Prostate gland (tissue), 2 donors: Measurements from ENCODE around the gene KCNH2. TPM values are rescaled to one million over a fixed set of nuclear protein-coding genes. Genes with fewer than 3 reads are reported as not detected.

Source experiments
- DNase-seq: peaks from one replicate; pipeline ENCODE4 v3.0.0-alpha.2; 2019; ENCODE audit warnings: low spot score
- H3K27ac ChIP-seq, 2 donors: fragments of 200-600 bp; sonication (generic); 2 replicates each; pipeline ENCODE4 v1.5.1; 2017 to 2019
- H3K27me3 ChIP-seq: fragments of 200-600 bp; sonication (generic); replicated peaks from 2 replicates; pipeline ENCODE4 v1.5.1; 2019; ENCODE audit not compliant: insufficient read depth
- H3K36me3 ChIP-seq, 2 donors: fragments of 200-600 bp; sonication (generic); 1 replicate in 1 of 2; 2 replicates in 1 of 2; pipeline versions ENCODE4 v1.5.1 to v1.8.1; 2017 to 2019
- H3K4me1 ChIP-seq: fragments of 200-600 bp; sonication (generic); replicated peaks from 2 replicates; pipeline ENCODE4 v1.5.1; 2019
- H3K4me3 ChIP-seq, 2 donors: fragments of 200-600 bp; sonication (generic); 2 replicates each; pipeline ENCODE4 v1.5.1; 2017 to 2019
- H3K9me3 ChIP-seq: fragments of 200-600 bp; sonication (generic); 2 replicates; pipeline ENCODE4 v1.5.1; 2017
- POLR2A ChIP-seq: fragments of 450-650 bp; IDR thresholded peaks from one replicate; pipeline ENCODE4 v1.6.1; 2016; ENCODE audit warnings: antibody characterized with exemption, mild to moderate bottlenecking
- POLR2AphosphoS5 ChIP-seq: sonication (generic); formaldehyde crosslinking; IDR thresholded peaks from one replicate; pipeline ENCODE4 v1.6.1; 2017; ENCODE audit warnings: antibody characterized with exemption
- WGBS: methylation state at CpG from one replicate; pipeline ENCODE4 v1.1.5; 2018; 5-methylcytosine and 5-hydroxymethylcytosine counted together
- intact Hi-C: fragments of 100-400 bp; cut with DNase I; formaldehyde crosslinking; loops from one replicate; pipeline ENCODE4 v1.14.2; 2022
- total RNA-seq, 2 donors: library from RNA; depleted of rRNA; stranded (reverse); fragments of >200 nt; gene quantifications; one replicate each; pipeline ENCODE4 v1.1.0, GENCODE V29; 2016
- TF ChIP-seq, protein P1 (sequence below), 4 experiments: fragments of 200-600 bp in 2 of 4; fragments of 450-650 bp in 2 of 4; sonication (generic) in 2 of 4; IDR thresholded peaks; 1 replicate in 3 of 4; 2 replicates in 1 of 4; pipeline ENCODE4 v1.5.1; 2016 to 2019; ENCODE audit warnings: antibody characterized with exemption in 4 of 4, mild to moderate bottlenecking in 2 of 4, moderate library complexity in 2 of 4

KCNH2 gene
- total RNA-seq, 2 donors from 2014 or later = 10.1 to 184 TPM

DNA sequence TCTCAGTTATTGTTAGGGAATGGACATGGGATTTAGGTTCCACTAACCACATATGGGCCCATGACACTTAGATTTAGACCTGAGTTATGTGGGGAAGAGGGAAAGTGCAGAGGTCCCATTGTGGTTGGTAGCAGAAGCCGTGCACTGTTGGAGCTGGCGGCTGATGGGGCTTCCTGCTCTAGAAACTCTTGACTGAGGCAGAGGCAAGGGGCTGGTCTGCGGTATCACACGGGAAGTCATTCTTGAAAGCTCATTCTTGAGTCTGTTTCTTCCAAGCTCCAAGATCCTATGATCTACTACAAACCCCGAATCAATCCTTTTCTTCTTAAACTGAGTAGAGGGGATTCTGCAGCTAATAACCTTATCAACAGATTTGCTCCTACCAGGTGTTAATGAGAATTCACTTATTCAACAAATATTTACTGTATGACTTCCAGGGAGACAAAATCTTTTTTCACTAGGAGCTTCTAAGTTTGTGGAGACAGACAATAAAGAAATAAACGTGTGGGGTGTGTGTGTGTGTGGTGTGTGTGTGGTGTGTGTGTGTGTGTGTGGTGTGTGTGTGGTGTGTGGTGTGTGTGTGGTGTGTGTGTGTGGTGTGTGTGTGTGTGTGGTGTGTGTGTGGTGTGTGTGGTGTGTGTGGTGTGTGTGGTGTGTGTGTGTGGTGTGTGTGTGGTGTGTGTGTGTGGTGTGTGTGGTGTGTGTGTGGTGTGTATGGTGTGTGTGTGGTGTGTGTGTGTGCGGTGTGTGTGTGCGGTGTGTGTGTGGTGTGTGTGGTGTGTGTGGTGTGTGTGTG is 68.7 kb downstream of the KCNH2 start:
- TF ChIP-seq POLR2AphosphoS5 (no peak), POLR2A (no peak)
- TF ChIP-seq, protein P1, sequence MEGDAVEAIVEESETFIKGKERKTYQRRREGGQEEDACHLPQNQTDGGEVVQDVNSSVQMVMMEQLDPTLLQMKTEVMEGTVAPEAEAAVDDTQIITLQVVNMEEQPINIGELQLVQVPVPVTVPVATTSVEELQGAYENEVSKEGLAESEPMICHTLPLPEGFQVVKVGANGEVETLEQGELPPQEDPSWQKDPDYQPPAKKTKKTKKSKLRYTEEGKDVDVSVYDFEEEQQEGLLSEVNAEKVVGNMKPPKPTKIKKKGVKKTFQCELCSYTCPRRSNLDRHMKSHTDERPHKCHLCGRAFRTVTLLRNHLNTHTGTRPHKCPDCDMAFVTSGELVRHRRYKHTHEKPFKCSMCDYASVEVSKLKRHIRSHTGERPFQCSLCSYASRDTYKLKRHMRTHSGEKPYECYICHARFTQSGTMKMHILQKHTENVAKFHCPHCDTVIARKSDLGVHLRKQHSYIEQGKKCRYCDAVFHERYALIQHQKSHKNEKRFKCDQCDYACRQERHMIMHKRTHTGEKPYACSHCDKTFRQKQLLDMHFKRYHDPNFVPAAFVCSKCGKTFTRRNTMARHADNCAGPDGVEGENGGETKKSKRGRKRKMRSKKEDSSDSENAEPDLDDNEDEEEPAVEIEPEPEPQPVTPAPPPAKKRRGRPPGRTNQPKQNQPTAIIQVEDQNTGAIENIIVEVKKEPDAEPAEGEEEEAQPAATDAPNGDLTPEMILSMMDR (IDR thresholded peaks at IDR 0.05) = no peak
- H3K27ac ChIP-seq = no peak overlapping the region
- intact Hi-C loops = no loop called here
- no peak for DNase-seq
- 66% methylated on average over 7 of the region's 8 CpGs for WGBS
- H3K4me1 ChIP-seq = no peaks in the 10 kb centered on the region
- H3K9me3 ChIP-seq = no peaks in the 10 kb centered on the region
- no peaks in the 10 kb centered on the region for H3K27me3 ChIP-seq
- no peak overlapping the region for H3K4me3 ChIP-seq
- no peaks in the 10 kb centered on the region for H3K36me3 ChIP-seq

DNA sequence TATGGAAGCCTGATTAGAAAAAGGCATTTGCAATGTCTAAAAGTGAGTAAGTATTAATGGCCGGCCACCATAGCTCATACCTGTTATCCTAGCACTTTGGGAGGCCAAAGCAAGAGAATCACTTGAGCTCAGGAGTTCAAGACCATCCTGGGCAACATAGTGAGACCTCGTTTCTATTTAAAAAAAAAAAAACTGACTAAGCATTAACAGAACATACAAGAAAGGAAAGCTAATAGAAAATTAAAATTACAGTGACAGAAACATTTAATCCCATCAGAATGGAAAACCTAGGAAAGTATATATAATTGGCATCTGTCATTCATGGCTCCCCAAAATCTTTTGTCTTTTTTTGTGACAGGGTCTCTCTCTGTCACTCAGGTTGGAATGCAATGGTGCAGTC is 69.9 kb downstream of the KCNH2 start:
- 88% methylated on average over 2 of the region's 2 CpGs for WGBS
- TF ChIP-seq POLR2AphosphoS5 (no peak), POLR2A (no peak)
- TF ChIP-seq, protein P1 (IDR thresholded peaks at IDR 0.05) = no peak
- Histone ChIP-seq H3K27ac (no peak overlapping the region), H3K9me3 (no peaks in the 10 kb centered on the region), H3K4me3 (no peak overlapping the region), H3K4me1 (no peaks in the 10 kb centered on the region), H3K36me3 (no peaks in the 10 kb centered on the region), H3K27me3 (no peaks in the 10 kb centered on the region)
- intact Hi-C loops = no loop called here
- DNase-seq = no peak

DNA sequence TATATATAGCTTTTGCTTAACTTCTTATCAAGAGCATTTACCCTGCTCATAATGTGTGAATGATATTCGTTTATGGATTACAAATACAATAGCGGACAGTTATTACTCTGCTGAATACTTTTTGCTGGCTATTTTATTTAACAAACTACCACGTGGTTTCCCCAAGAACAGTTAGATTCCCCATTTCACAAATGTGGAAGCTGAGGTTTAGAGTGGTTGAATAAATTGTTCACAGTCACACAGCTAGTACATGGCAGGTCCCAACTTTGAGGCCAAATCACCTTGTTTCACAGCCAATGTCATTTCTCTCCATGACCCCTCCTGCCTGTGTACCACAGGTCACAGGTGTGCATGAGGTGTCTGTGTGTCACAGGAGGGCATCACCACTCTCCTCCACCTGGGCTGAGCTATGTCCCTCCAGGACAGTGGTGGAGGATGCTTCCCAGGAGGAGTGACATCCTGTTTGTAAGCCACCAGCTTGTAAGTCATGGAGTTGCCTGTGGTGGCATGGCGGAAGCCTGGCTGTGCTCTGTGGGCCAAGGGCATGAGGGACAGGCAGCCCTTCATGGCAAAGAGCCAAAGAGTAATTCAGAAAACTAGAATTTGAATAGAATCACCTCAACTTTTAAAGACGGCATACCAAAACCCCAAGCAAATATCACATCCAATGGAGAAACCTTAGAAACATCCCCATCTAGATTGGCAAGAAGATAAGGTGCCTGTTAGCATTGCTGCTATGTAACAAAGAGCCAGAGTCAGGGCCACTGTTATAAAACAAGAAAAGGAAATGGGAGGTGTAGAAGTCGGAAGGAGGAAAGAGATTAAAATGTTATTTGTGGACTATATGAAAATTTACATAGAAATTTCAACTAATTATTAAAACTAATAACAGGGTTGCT is 73.9 kb downstream of the KCNH2 start:
- H3K9me3 ChIP-seq = no peaks in the 10 kb centered on the region
- intact Hi-C loops = loop anchor here (5.0 kb wide), 1 partner anchor 53 kb away; no protein-coding TSS in a partner anchor
- no peak overlapping the region for H3K4me3 ChIP-seq
- TF ChIP-seq, protein P1 (IDR thresholded peaks at IDR 0.05) = no peak
- TF ChIP-seq POLR2A (no peak), POLR2AphosphoS5 (no peak)
- H3K4me1 ChIP-seq = no peaks in the 10 kb centered on the region
- H3K27ac ChIP-seq = peak overlapping the region in 1 of 2 donors; percentile 33
- DNase-seq = no peak
- no peaks in the 10 kb centered on the region for H3K27me3 ChIP-seq
- H3K36me3 ChIP-seq = no peaks in the 10 kb centered on the region
- 40% methylated on average over 6 of the region's 6 CpGs for WGBS

DNA sequence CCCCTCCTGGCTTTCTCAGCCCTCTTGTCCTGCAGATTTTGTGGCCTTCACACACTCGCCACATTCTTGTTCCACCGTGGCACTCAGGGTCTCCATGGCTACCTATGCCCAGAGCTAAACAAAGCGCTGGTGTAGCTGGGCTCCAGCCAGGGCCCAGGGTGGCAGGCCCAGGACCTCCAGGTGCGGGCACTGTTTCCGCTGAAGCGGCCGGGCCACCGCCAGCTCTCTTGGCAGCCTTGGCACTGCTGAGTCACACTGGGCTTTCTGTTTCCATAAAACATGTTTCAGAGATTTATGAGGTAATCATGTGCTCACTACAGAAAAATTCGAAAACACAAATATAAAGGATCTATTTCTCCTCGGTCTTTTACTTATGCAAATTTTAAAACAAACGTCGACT is 74.5 kb downstream of the KCNH2 start:
- 17% methylated on average over 12 of the region's 12 CpGs for WGBS
- H3K36me3 ChIP-seq = no peaks in the 10 kb centered on the region
- intact Hi-C loops = loop anchor here (5.0 kb wide), 1 partner anchor 54 kb away; no protein-coding TSS in a partner anchor
- DNase-seq = peak; percentile 84
- H3K4me1 ChIP-seq = no peaks in the 10 kb centered on the region
- peak overlapping the region; percentile 33 to 39 for H3K27ac ChIP-seq
- no peak overlapping the region for H3K4me3 ChIP-seq
- no peaks in the 10 kb centered on the region for H3K9me3 ChIP-seq
- H3K27me3 ChIP-seq = no peaks in the 10 kb centered on the region
- TF ChIP-seq POLR2AphosphoS5 (peak; percentile 83), POLR2A (no peak)
- TF ChIP-seq, protein P1 (IDR thresholded peaks at IDR 0.05) = no peak
